HG03575 (cell line): ENCODE data around the gene GHRHR.

Experiments used
- ATAC-seq: cut with Tn5 transposase; IDR thresholded peaks from one replicate; pipeline ENCODE4 v1.9.1; 2021; ENCODE audit not compliant: unreplicated experiment, insufficient number of reproducible peaks, low FRiP score; ENCODE audit errors: extremely low read depth

Gene GHRHR

GRCh38 chr7:30950197-30950596, 13.6 kb upstream of the GHRHR start:
- ATAC-seq = no peak

GRCh38 chr7:30954914-30955313, 8.8 kb upstream of the GHRHR start:
- no peak for ATAC-seq

- no peak for ATAC-seq
These were observed 7.0 kb upstream of the GHRHR start for GRCh38 chr7:30956704-30957103.

GRCh38 chr7:30965372-30965771, 1.6 kb downstream of the GHRHR start:
- no peak for ATAC-seq

GRCh38 chr7:30965883-30966282, 2.1 kb downstream of the GHRHR start:
- no peak for ATAC-seq

GRCh38 chr7:30968294-30968693, 4.5 kb downstream of the GHRHR start:
- no peak for ATAC-seq

GRCh38 chr7:30968747-30969603, 5.2 kb downstream of the GHRHR start:
- no peak for ATAC-seq

DNA sequence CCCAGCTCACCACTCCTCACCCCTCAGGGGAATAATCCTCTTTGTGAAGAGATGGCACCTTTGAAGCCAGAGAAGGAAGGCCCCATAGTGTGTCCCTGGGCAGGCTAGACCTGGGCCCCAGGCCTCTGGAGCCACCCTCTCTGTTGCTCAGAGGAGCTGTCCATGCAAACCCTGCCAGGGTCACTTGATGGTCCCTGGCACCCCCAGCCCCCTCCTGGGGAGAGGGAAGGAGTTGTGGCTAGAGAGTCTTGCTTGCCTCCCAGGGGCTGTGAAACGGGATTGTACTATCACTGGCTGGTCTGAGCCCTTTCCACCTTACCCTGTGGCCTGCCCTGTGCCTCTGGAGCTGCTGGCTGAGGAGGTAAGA, 5.8 kb downstream of the GHRHR start:
- ATAC-seq = no peak

DNA sequence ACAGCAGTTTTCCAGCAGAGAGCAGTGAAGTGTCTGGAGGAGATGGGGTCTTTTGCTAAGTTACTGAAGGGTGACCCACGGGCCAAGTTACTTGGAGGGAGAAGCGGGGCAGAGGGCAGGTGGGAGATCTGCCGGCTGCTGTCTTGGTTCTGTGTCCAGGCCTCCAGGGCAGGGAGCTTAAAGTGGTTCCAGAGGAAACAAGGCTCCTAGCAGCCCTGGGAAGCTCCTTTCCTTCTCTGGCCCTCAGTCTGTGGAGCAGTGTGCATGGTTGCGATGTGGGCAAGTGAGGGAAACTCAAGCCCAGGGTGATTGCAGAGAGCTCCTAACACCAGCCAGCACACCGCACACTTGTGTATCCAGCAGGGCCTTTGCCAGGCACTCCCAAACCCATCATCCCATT, 6.3 kb downstream of the GHRHR start:
- no peak for ATAC-seq

DNA sequence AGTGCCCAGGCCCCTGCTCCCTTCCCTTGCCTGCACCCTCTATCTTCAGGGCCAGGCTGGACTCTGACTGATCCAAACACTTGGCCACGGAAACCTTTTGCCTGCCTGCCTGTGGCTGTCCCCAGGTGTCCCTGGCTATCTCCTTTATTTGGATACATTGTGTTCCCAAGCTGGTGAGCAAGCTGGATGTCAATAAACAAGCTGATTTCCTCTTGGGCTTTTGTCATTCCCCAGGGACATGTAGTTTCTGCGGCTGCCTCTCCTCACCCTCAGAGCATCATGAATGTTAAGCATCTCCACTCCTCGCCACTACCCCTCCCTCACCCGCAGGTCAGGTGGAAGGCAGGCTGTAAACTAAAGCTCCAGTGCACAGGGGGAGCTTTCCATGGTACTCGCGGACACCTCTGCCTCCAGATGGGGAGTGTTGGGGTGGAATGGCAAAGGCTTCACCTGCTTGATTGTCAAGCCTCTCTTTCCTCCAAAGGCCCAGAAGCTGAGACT, 6.9 kb downstream of the GHRHR start:
- ATAC-seq = no peak

- no peak for ATAC-seq
These were observed 7.7 kb downstream of the GHRHR start for GRCh38 chr7:30971440-30971839.

DNA sequence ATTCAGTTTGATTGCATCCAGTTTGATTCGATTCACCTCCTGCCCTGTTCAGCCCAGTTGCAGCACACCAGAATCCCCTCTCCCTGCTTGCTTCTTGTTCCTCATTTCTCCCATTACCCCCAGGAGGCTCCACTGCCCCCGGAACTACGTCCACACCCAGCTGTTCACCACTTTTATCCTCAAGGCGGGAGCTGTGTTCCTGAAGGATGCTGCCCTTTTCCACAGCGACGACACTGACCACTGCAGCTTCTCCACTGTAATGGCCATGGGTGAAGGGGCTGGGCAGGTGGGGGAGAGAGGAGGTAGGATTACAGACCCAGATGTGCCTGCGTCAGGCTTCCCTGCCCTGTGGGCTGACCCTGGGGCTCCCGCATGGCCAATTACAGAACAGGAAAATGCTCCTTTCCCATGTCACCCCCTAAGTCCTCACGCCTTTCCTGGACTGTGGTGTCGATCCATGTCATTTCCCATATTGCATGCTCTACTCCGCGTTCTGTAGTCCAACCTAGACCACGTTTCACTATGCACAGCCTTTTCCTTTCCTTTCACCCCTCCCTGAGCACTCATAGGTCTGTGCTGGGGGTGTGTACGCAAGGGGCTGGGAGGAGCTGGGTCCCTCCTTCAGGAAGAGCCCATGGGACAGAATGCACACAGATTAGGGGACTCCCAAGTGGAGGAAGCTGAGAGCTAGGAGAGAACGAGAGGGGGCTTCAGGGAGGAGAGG, 8.2 kb downstream of the GHRHR start:
- ATAC-seq = no peak

DNA sequence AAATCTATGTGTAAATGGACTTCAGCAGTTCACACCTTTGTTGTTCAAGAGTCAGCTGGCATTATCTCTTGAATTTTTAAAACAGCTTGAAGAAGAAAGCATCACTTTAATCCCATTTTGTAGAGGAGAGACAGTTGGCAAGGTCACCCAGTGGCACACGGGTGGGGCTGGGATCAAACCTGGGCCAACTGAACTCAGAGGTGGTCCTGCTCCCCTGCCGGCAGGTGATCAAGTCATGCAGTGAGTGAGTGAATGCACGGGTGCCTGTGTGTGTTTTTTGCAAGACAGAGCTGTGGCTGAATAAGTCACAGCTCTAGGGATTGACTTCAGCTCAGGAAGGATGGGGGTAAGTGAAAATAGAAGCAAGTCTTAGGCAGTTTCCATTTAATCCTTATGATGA, 9.5 kb downstream of the GHRHR start:
- ATAC-seq = no peak

- ATAC-seq = no peak
These were observed 10.2 kb downstream of the GHRHR start for GRCh38 chr7:30973791-30974604.

DNA sequence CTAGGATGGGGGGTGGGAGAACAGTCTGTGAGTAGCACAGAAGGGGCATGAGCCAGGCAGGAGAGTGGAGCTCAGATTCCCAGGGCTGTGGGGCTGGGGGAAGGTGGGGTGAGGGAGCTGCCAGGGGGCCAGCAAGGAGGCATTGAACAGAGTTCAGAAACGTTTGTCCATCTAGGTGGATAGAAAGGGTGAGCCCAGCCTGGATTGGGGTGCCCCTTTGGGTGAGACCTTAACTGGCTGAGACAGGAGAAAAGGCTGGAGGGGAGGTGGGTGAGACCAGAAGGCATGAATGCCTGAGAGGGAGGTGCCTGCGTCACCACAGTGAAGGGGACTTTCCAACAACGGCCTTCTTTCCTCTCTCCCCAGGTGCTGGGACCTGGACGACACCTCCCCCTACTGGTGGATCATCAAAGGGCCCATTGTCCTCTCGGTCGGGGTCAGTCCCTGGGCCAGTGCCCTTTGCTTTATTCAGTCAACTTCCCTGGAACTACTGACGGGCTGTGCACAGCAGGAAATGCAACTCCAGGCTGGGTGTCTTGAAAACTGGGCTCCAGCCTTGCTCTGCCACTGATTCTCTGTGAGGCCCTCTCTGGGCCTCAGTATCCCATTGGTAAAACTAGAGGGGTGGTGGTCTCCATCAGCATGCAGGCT, 11.0 kb downstream of the GHRHR start:
- ATAC-seq = peak; percentile 78

DNA sequence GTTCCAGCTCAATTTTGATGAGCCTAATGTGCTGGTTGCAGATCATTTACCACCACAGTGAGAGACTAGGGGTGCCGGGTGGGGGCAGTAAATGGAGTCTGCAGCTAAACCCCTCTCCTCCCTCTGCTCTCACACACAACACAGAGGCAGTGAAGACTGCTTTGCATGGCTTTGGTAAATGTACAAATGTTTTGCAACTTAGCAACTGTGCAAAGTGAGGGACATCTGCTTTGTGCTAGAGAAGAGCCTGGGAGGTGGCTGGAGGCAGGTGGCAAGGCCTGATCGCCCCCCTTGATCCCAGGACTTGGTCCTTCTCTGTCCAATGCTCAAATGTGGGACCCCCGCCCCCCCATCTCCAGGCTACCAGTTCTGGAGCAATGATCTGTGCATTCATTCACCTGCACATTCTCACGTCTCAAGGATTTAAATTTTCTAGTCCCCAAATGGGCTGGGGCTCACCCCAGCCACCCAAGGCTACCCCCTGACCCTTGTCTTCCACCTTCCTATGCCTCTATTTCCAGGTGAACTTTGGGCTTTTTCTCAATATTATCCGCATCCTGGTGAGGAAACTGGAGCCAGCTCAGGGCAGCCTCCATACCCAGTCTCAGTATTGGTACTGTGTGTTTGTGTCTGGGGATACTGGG, 11.6 kb downstream of the GHRHR start:
- ATAC-seq = no peak

GRCh38 chr7:30976381-30976780, 12.6 kb downstream of the GHRHR start:
- ATAC-seq = no peak

DNA sequence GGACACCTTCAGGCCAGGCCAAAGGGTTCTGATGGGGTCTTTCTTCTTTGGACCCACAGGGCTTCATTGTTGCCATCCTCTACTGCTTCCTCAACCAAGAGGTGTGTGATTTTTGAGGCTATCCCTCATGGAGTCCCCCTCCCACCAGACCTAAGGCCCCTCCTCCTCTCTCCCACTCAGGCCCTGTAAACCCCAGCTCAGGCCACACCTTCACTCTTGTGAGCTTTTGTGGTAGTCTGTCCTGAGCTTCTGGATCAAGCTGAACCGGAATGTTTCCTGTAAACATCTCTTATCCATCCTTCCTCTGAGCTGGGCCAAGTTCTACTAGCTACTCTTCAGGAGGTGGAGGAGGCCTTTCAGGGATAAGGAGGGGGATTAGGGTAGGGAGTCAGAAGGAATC, 13.5 kb downstream of the GHRHR start:
- ATAC-seq = no peak
